Lower leg skin (tissue), 3 donors: ENCODE data around the gene ATG7.

Experiments used
- POLR2A ChIP-seq, 2 donors: fragments of 450-650 bp; IDR thresholded peaks; one replicate each; pipeline ENCODE4 v1.6.1; 2016 to 2017; ENCODE audit warnings: antibody characterized with exemption in 2 of 2, mild to moderate bottlenecking in 1 of 2, moderate library complexity in 1 of 2
- TF ChIP-seq, protein P1 (sequence below), 3 donors: fragments of 450-650 bp; IDR thresholded peaks; one replicate each; pipeline ENCODE4 v1.5.1; 2016; ENCODE audit warnings: antibody characterized with exemption in 3 of 3, mild to moderate bottlenecking in 3 of 3, moderate library complexity in 2 of 3

DNA sequence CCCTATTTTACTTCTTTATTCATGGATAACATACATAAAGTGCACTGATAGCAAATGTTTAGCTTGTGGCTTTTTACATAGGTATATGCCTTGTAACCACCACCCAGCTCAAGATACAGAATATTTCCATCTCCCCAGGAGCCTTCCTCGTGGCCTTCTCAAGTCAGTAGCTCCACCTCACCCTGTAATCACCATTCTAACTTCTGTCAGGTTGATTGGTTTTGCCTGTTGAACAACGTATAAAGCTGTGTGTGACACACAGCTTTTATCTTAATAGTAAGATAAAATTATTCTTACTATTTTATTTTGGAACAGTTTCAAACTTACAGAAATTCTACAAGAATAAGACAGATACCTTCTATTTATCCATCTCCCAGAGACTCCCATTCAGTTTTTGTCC is 13.3 kb downstream of the ATG7 start:
- no peak for TF ChIP-seq POLR2A (IDR thresholded peaks at IDR 0.05)
- TF ChIP-seq, protein P1, sequence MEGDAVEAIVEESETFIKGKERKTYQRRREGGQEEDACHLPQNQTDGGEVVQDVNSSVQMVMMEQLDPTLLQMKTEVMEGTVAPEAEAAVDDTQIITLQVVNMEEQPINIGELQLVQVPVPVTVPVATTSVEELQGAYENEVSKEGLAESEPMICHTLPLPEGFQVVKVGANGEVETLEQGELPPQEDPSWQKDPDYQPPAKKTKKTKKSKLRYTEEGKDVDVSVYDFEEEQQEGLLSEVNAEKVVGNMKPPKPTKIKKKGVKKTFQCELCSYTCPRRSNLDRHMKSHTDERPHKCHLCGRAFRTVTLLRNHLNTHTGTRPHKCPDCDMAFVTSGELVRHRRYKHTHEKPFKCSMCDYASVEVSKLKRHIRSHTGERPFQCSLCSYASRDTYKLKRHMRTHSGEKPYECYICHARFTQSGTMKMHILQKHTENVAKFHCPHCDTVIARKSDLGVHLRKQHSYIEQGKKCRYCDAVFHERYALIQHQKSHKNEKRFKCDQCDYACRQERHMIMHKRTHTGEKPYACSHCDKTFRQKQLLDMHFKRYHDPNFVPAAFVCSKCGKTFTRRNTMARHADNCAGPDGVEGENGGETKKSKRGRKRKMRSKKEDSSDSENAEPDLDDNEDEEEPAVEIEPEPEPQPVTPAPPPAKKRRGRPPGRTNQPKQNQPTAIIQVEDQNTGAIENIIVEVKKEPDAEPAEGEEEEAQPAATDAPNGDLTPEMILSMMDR (IDR thresholded peaks at IDR 0.05), result no peak
